ENCODE measurements around the gene ADAMTS14.

- no peak for TF ChIP-seq POLR2AphosphoS5 (IDR thresholded peaks at IDR 0.05; ENCODE audit: low read depth, low read length)
- TF ChIP-seq POLR2A (IDR thresholded peaks at IDR 0.05; ENCODE audit: low read depth, low read length): no peak
- TF ChIP-seq TAF1 (IDR thresholded peaks at IDR 0.05; ENCODE audit: borderline replicate concordance, low read depth, low read length): no peak
Measured at GRCh38 chr10:70673929-70674559, 1.7 kb downstream of the ADAMTS14 start.

Data from GM12892 (cell line).